Progenitor cell of endocrine pancreas (in vitro differentiated cells): ENCODE measurements around the gene MYO1H. TPM values are rescaled to one million over a fixed set of nuclear protein-coding genes. Genes with fewer than 3 reads are reported as not detected.

Experiments
- DNase-seq: peaks from one replicate; pipeline ENCODE4 v3.0.0; 2021; ENCODE audit warnings: low spot score; ENCODE audit not compliant: unreplicated experiment
- H3K27ac Mint-ChIP-seq: 2 replicates; pipeline ENCODE4 v1.8.0; 2021; ENCODE audit warnings: mild to moderate bottlenecking, moderate library complexity, mixed read lengths
- H3K27me3 Mint-ChIP-seq: 2 replicates; pipeline ENCODE4 v1.8.0; 2021; ENCODE audit warnings: mixed read lengths
- H3K36me3 Mint-ChIP-seq: 2 replicates; pipeline ENCODE4 v1.8.0; 2022; ENCODE audit warnings: mixed read lengths; ENCODE audit not compliant: insufficient read depth
- H3K4me1 Mint-ChIP-seq: 2 replicates; pipeline ENCODE4 v1.8.0; 2021; ENCODE audit warnings: low read depth, mixed read lengths
- H3K4me3 Mint-ChIP-seq: 2 replicates; pipeline ENCODE4 v1.8.0; 2021; ENCODE audit warnings: low read depth, mild to moderate bottlenecking, moderate library complexity, mixed read lengths
- H3K9me3 Mint-ChIP-seq: 2 replicates; pipeline ENCODE4 v1.8.0; 2021; ENCODE audit warnings: low read depth, mixed read lengths
- CTCF ChIP-seq: fragments of 200-600 bp; sonication (generic); IDR thresholded peaks from one replicate; pipeline ENCODE4 v1.5.0; 2021; ENCODE audit warnings: antibody characterized with exemption, mild to moderate bottlenecking; ENCODE audit not compliant: unreplicated experiment
- total RNA-seq: library from RNA; stranded (reverse); gene quantifications from 2 replicates; pipeline ENCODE4 v1.2.1, GENCODE V29; 2021

Gene MYO1H
- total RNA-seq, 1 donor from 2014 or later: 0.77 TPM

DNA sequence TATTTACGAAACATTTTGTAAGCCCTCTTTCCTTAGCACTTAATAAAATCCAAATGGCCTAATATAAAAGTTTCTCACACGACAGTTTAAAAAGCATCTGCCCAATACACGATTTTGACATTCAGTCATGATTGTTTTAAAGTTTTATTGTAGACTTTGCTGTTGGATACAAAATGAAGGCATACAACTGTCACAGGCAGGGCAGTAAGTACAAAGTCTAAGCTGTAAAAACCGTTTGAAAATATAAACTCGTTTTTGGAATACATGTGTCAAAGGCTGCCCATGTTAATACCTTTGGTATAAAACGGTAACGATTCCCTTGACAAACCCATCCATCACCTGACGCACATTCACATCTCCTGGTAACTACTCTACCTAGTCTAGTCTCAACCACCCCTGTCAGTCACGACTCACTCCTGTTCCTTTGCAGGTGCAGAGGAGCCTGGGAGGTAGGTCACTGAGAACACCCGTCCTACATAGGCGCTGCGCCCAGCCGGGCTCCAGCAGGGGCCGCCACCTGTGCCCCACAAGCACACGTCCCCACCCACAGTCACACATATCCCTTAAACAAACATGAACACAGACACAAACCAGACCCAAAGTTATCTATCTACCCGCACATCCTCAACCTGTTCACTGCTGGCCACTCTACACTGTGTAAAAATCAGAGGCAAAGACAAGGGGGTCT, 102.3 kb downstream of the MYO1H start:
- H3K4me3 Mint-ChIP-seq: no peak overlapping the region
- no peaks in the 10 kb centered on the region for H3K27me3 Mint-ChIP-seq
- H3K4me1 Mint-ChIP-seq: no peaks in the 10 kb centered on the region
- H3K27ac Mint-ChIP-seq: no peak overlapping the region
- H3K36me3 Mint-ChIP-seq: peaks cover 19% of the 10 kb centered on the region
- no peaks in the 10 kb centered on the region for H3K9me3 Mint-ChIP-seq
- TF ChIP-seq CTCF: no peak
- DNase-seq: no peak

GRCh38 chr12:109450980-109451379, 103.3 kb downstream of the MYO1H start:
- no peak overlapping the region for H3K4me3 Mint-ChIP-seq
- no peaks in the 10 kb centered on the region for H3K9me3 Mint-ChIP-seq
- no peak overlapping the region for H3K27ac Mint-ChIP-seq
- peaks cover 22% of the 10 kb centered on the region for H3K36me3 Mint-ChIP-seq
- no peak for DNase-seq
- no peak for TF ChIP-seq CTCF
- H3K4me1 Mint-ChIP-seq: no peaks in the 10 kb centered on the region
- H3K27me3 Mint-ChIP-seq: no peaks in the 10 kb centered on the region

- H3K36me3 Mint-ChIP-seq: peaks cover 21% of the 10 kb centered on the region
- H3K27ac Mint-ChIP-seq: no peak overlapping the region
- DNase-seq: no peak
- no peak overlapping the region for H3K4me3 Mint-ChIP-seq
- no peaks in the 10 kb centered on the region for H3K4me1 Mint-ChIP-seq
- no peak for TF ChIP-seq CTCF
- no peaks in the 10 kb centered on the region for H3K27me3 Mint-ChIP-seq
- H3K9me3 Mint-ChIP-seq: no peaks in the 10 kb centered on the region
Observed at GRCh38 chr12:109451400-109451799, 103.7 kb downstream of the MYO1H start.

DNA sequence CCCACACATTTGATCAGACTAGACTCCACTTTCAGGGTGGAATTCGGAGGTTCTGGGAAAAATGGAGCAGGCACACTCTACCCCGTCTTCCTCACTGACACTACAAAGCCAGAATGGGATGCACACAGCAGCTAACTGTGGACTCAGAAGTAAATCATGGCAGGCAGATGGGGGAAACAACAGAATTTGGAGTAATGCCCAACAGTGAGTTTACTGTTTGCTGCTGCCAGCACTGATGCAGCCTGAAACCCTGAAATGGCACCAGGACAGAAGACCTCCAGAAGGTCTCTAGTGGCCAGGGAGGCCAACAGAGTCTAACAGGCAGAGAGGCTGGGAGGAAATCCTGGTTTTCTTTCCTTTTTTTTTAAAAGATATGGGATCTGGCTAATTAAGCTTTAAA, 104.8 kb downstream of the MYO1H start:
- H3K9me3 Mint-ChIP-seq: no peaks in the 10 kb centered on the region
- H3K36me3 Mint-ChIP-seq: peaks cover 26% of the 10 kb centered on the region
- TF ChIP-seq CTCF: no peak
- H3K4me3 Mint-ChIP-seq: no peak overlapping the region
- DNase-seq: no peak
- no peaks in the 10 kb centered on the region for H3K27me3 Mint-ChIP-seq
- no peak overlapping the region for H3K27ac Mint-ChIP-seq
- H3K4me1 Mint-ChIP-seq: no peaks in the 10 kb centered on the region

DNA sequence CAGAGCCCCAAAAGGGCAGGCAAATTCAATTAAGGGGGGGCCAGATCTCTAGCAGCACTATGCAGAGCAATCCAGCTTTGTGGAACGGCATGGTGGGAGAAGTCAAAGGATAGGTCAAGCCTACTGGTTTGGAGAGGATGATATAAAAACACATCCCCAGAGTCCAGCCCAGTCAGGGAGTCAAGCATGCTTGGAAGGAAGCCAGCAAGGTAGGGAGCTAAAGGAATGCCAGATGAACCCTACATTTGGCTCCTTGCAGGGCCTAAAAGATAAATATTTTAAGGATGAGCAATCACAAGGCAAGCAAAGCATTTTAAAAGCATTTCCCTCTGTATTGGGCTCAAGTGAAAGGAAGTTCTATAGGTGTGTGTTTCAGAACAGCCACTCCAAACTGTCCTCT, 108.0 kb downstream of the MYO1H start:
- TF ChIP-seq CTCF: no peak
- H3K9me3 Mint-ChIP-seq: no peaks in the 10 kb centered on the region
- H3K27ac Mint-ChIP-seq: peak overlapping the region; percentile 49
- peaks cover 18% of the 10 kb centered on the region for H3K36me3 Mint-ChIP-seq
- no peak for DNase-seq
- no peaks in the 10 kb centered on the region for H3K27me3 Mint-ChIP-seq
- H3K4me3 Mint-ChIP-seq: no peak overlapping the region
- H3K4me1 Mint-ChIP-seq: no peaks in the 10 kb centered on the region
